HCT116 (cell line): ENCODE measurements around the gene NSMF. TPM values are rescaled to one million over a fixed set of nuclear protein-coding genes. Genes with fewer than 3 reads are reported as not detected.

Experiments used
- ATAC-seq: fragments of 200-7000 bp; cut with Tn5 transposase; 2 replicates; pipeline ENCODE4 v1.9.1; 2020; ENCODE audit warnings: mild to moderate bottlenecking, moderate library complexity
- BruUV-seq: library from RNA; stranded (reverse); fragments of 400-500 nt; replicated peaks from 2 replicates; lab custom pipeline; 2021; lab: Mats Ljungman, UMichigan
- CTCF ChIA-PET: fragments of 300-600 bp; sonication (Branson Sonifier 250); formaldehyde crosslinking; loops from one replicate; lab custom pipeline; 2021; ENCODE audit warnings: antibody characterized with exemption; lab: Charles Lee
- POLR2A ChIA-PET: fragments of 300-600, 350-600 bp; sonication (Branson Sonifier 250); formaldehyde crosslinking; loops from one replicate; lab custom pipeline; 2021; ENCODE audit warnings: antibody characterized with exemption; lab: Charles Lee
- RAD21 ChIA-PET, 2 experiments: fragments of 300-600 bp; sonication (Branson Sonifier 250); formaldehyde crosslinking; loops; one replicate each; lab custom pipeline; 2023; ENCODE audit warnings: low total read pairs in 2 of 2; ENCODE audit not compliant: uncharacterized antibody in 2 of 2, unreplicated experiment in 2 of 2, low non-redundant PET in 1 of 2; lab: Charles Lee
- DNase-seq: peaks from one replicate; pipeline ENCODE4 v3.0.0-alpha.2; 2010; ENCODE audit warnings: low read depth, low spot score
- H2AFZ ChIP-seq: fragments of 200-600 bp; shearing (Covaris generic), sonication (generic); 2 replicates; pipeline ENCODE4 v1.6.1; 2017; ENCODE audit warnings: low read depth, mixed run types, mixed read lengths, antibody characterized with exemption, low read length; ENCODE audit not compliant: poor library complexity, severe bottlenecking
- H3K27ac ChIP-seq: 2 replicates; pipeline ENCODE4 v1.5.1; 2012; ENCODE audit warnings: low read depth, low read length
- H3K27me3 ChIP-seq: fragments of 200-600 bp; sonication (generic); 2 replicates; pipeline ENCODE4 v1.6.1; 2016; ENCODE audit warnings: mixed run types, low read length, mixed read lengths; ENCODE audit not compliant: insufficient read depth
- H3K36me3 ChIP-seq, 2 experiments: fragments of 200-500 bp in 1 of 2; fragments of 200-600 bp in 1 of 2; sonication (Bioruptor generic) in 1 of 2; sonication (generic) in 1 of 2; 2 replicates each; pipeline versions ENCODE4 v1.5.1 to v1.6.1; 2014 to 2016; ENCODE audit warnings: low read length in 2 of 2, inconsistent platforms in 1 of 2, mixed read lengths in 1 of 2, mixed run types in 1 of 2; ENCODE audit not compliant: insufficient read depth in 2 of 2, control insufficient read depth in 1 of 2
- H3K4me1 ChIP-seq, 2 experiments: fragments of 200-600 bp in 1 of 2; sonication (generic) in 1 of 2; 2 replicates each; pipeline versions ENCODE4 v1.5.1 to v1.6.1; 2012 to 2017; ENCODE audit warnings: low read length in 2 of 2, inconsistent platforms in 1 of 2, mild to moderate bottlenecking in 1 of 2, mixed read lengths in 1 of 2, mixed run types in 1 of 2, moderate library complexity in 1 of 2; ENCODE audit not compliant: insufficient read depth in 2 of 2, control insufficient read depth in 1 of 2
- H3K4me2 ChIP-seq: fragments of 200-600 bp; sonication (generic); 2 replicates; pipeline ENCODE4 v1.6.1; 2017; ENCODE audit warnings: mixed run types, low read length, mixed read lengths
- H3K4me3 ChIP-seq, 2 experiments: fragments of 200-600 bp in 1 of 2; sonication (generic) in 1 of 2; replicated peaks in 1 of 2; 2 replicates each; pipeline ENCODE4 v1.5.1; 2011 to 2016; ENCODE audit warnings: low read length in 2 of 2, control low read depth in 1 of 2, low read depth in 1 of 2, mild to moderate bottlenecking in 1 of 2, mixed read lengths in 1 of 2, mixed run types in 1 of 2
- H3K79me2 ChIP-seq: fragments of 200-600 bp; sonication (generic); 2 replicates; pipeline ENCODE4 v1.6.1; 2017; ENCODE audit warnings: mild to moderate bottlenecking, mixed run types, low read length, moderate library complexity, mixed read lengths; ENCODE audit not compliant: insufficient read depth
- H3K9ac ChIP-seq: fragments of 200-600 bp; sonication (generic); 2 replicates; pipeline ENCODE4 v1.6.1; 2016; ENCODE audit warnings: low read length, mixed read lengths
- H3K9me2 ChIP-seq: fragments of 200-600 bp; sonication (generic), shearing (Covaris generic); 2 replicates; pipeline ENCODE4 v1.6.1; 2017; ENCODE audit warnings: mixed run types, mild to moderate bottlenecking, moderate library complexity; ENCODE audit not compliant: insufficient read depth
- H3K9me3 ChIP-seq, 2 experiments: fragments of 200-500 bp in 1 of 2; fragments of 200-600 bp in 1 of 2; sonication (Bioruptor generic) in 1 of 2; sonication (generic) in 1 of 2; 2 replicates each; pipeline ENCODE4 v1.6.1; 2014 to 2017; ENCODE audit warnings: low read length in 2 of 2, mixed read lengths in 2 of 2, inconsistent platforms in 1 of 2, low read depth in 1 of 2, mild to moderate bottlenecking in 1 of 2, mixed run types in 1 of 2, moderate library complexity in 1 of 2; ENCODE audit not compliant: control insufficient read depth in 1 of 2, insufficient read depth in 1 of 2
- H4K20me1 ChIP-seq: fragments of 200-600 bp; sonication (generic), shearing (Covaris generic); 2 replicates; pipeline ENCODE4 v1.6.1; 2017; ENCODE audit warnings: mixed run types, mild to moderate bottlenecking, moderate library complexity; ENCODE audit not compliant: insufficient read depth
- CBX3 ChIP-seq: IDR thresholded peaks from 2 replicates; pipeline ENCODE4 v1.6.1; 2012; ENCODE audit warnings: low read depth
- CEBPB ChIP-seq: IDR thresholded peaks from 2 replicates; pipeline ENCODE4 v1.6.1; 2012; ENCODE audit warnings: low read depth
- ELF1 ChIP-seq: IDR thresholded peaks from 2 replicates; pipeline ENCODE4 v1.6.1; 2012; ENCODE audit warnings: low read depth, borderline replicate concordance
- EZH2phosphoT487 ChIP-seq: fragments of 200-600 bp; IDR thresholded peaks from 2 replicates; pipeline ENCODE4 v1.6.1; 2018; ENCODE audit warnings: antibody characterized with exemption, borderline replicate concordance
- FOSL1 ChIP-seq: IDR thresholded peaks from 2 replicates; pipeline ENCODE4 v1.6.1; 2012; ENCODE audit warnings: low read depth
- JUND ChIP-seq: IDR thresholded peaks from 2 replicates; pipeline ENCODE4 v1.6.1; 2012
- SIN3A ChIP-seq: IDR thresholded peaks from 2 replicates; pipeline ENCODE4 v1.6.1; 2012; ENCODE audit warnings: low read depth
- YY1 ChIP-seq: IDR thresholded peaks from 2 replicates; pipeline ENCODE4 v1.6.1; 2011; ENCODE audit warnings: low read length, low read depth, moderate library complexity, mild to moderate bottlenecking; ENCODE audit not compliant: insufficient replicate concordance; ENCODE audit errors: extremely low read depth
- ZFX ChIP-seq: fragments of 450-650 bp; IDR thresholded peaks from 2 replicates; pipeline ENCODE4 v1.6.1; 2017
- ZNF274 ChIP-seq: fragments of 200-500 bp; sonication (Bioruptor generic); IDR thresholded peaks from 2 replicates; pipeline ENCODE4 v1.6.1; 2014; ENCODE audit warnings: mild to moderate bottlenecking, low read depth, low read length, inconsistent platforms
- intact Hi-C: fragments of 100-400 bp; cut with micrococcal nuclease; formaldehyde crosslinking; loops from 2 replicates; pipeline ENCODE4 v1.10.0; 2022
- total RNA-seq: library from RNA; stranded (reverse); gene quantifications from one replicate; pipeline ENCODE4 v1.2.1, GENCODE V29; 2021; ENCODE audit not compliant: unreplicated experiment
- TF ChIP-seq, protein P1 (sequence below): IDR thresholded peaks from 2 replicates; pipeline ENCODE4 v1.6.1; 2012
- TF ChIP-seq, protein P2 (sequence below): IDR thresholded peaks from 2 replicates; pipeline ENCODE4 v1.6.1; 2012; ENCODE audit warnings: low read depth
- TF ChIP-seq, protein P3 (sequence below): IDR thresholded peaks from 2 replicates; pipeline ENCODE4 v1.6.1; 2011; ENCODE audit warnings: mild to moderate bottlenecking, low read length, moderate library complexity; ENCODE audit not compliant: insufficient replicate concordance; ENCODE audit errors: extremely low read depth

The NSMF gene
- total RNA-seq, 1 experiment from 2014 or later, result 81.9 TPM

DNA sequence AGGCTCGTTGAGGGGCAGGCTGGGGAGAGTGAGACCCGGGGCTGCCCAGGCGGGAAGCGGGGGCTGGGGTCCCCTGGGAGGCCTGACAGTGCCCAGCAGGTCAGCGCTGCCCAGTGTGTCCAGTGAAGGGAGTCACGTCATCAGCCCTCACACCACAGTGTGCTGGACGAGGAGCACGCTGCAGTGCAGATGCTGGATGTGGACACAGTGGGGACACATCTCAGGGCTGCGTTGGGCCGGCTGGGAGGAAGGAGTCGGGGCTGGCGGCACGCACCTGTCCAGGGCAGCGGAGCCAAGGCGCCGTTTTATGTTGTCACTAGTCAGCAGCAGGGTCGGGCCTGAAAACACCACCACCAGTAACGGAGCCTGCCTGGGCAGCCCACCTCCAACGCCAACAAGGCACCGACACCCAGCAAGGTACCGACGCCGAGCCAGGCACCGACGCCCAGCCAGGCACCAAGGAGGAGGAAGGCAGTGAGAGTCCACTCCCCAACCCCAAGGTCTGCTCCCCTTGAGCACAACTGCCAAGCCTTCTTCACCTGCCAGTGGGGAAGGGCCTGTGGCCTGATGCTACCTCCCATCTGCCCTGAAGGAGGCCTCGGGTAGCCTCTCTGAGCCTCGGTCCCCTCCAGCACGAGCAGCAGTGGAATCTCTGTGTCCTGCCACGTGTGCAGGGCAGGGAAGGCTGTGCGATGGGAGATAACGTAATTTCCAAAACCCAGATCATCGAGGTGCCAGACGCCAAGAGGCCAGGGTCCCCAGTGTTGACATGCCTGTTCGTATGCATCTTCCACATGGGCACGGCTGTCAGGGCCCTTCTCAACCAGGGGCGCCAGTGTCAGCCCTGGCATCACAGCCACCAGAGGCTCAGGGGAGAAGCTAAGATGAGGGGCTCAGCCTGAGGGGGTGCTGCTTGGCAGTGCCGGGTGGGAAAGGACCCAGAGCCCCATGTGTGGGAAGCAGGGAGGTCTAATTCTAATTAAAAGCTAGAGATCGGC, 21.9 kb upstream of the NSMF start:
- Histone ChIP-seq H3K9me3 (peaks cover 4% of the 10 kb centered on the region in 2 experiments; a peak in 3 of 4 replicates), H3K27me3 (no peaks in the 10 kb centered on the region), H3K27ac (no peak overlapping the region; the same call in 1 of the 2 replicates), H2AFZ (no peak overlapping the region), H3K4me1 (peaks cover 0 to 6% of the 10 kb centered on the region in 2 experiments; a peak in 1 of 4 replicates), H3K4me2 (no peak overlapping the region), H3K9ac (no peak overlapping the region), H3K4me3 (no peak overlapping the region), H3K36me3 (no peaks in the 10 kb centered on the region), H3K9me2 (no peaks in the 10 kb centered on the region), H3K79me2 (no peaks in the 10 kb centered on the region), H4K20me1 (no peaks in the 10 kb centered on the region)
- ATAC-seq (no peak), DNase-seq (no peak)
- CTCF ChIA-PET, result no interaction called here
- TF ChIP-seq, protein P1, sequence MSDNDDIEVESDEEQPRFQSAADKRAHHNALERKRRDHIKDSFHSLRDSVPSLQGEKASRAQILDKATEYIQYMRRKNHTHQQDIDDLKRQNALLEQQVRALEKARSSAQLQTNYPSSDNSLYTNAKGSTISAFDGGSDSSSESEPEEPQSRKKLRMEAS, result no peak
- TF ChIP-seq ZNF274 (no peak), SIN3A (no peak), YY1 (no peak), FOSL1 (no peak), ZFX (no peak), ELF1 (no peak), JUND (no peak), EZH2phosphoT487 (no peak), CEBPB (no peak), CBX3 (no peak)
- TF ChIP-seq, protein P2, sequence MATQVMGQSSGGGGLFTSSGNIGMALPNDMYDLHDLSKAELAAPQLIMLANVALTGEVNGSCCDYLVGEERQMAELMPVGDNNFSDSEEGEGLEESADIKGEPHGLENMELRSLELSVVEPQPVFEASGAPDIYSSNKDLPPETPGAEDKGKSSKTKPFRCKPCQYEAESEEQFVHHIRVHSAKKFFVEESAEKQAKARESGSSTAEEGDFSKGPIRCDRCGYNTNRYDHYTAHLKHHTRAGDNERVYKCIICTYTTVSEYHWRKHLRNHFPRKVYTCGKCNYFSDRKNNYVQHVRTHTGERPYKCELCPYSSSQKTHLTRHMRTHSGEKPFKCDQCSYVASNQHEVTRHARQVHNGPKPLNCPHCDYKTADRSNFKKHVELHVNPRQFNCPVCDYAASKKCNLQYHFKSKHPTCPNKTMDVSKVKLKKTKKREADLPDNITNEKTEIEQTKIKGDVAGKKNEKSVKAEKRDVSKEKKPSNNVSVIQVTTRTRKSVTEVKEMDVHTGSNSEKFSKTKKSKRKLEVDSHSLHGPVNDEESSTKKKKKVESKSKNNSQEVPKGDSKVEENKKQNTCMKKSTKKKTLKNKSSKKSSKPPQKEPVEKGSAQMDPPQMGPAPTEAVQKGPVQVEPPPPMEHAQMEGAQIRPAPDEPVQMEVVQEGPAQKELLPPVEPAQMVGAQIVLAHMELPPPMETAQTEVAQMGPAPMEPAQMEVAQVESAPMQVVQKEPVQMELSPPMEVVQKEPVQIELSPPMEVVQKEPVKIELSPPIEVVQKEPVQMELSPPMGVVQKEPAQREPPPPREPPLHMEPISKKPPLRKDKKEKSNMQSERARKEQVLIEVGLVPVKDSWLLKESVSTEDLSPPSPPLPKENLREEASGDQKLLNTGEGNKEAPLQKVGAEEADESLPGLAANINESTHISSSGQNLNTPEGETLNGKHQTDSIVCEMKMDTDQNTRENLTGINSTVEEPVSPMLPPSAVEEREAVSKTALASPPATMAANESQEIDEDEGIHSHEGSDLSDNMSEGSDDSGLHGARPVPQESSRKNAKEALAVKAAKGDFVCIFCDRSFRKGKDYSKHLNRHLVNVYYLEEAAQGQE, result no peak
- TF ChIP-seq, protein P3, sequence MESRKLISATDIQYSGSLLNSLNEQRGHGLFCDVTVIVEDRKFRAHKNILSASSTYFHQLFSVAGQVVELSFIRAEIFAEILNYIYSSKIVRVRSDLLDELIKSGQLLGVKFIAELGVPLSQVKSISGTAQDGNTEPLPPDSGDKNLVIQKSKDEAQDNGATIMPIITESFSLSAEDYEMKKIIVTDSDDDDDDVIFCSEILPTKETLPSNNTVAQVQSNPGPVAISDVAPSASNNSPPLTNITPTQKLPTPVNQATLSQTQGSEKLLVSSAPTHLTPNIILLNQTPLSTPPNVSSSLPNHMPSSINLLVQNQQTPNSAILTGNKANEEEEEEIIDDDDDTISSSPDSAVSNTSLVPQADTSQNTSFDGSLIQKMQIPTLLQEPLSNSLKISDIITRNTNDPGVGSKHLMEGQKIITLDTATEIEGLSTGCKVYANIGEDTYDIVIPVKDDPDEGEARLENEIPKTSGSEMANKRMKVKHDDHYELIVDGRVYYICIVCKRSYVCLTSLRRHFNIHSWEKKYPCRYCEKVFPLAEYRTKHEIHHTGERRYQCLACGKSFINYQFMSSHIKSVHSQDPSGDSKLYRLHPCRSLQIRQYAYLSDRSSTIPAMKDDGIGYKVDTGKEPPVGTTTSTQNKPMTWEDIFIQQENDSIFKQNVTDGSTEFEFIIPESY, result no peak
- intact Hi-C loops, result no loop called here
- no TSS peak for BruUV-seq
- POLR2A ChIA-PET, result no interaction called here
- RAD21 ChIA-PET, result no interaction called here
